ENCODE results near the gene RELT.

The RELT gene, protein sequence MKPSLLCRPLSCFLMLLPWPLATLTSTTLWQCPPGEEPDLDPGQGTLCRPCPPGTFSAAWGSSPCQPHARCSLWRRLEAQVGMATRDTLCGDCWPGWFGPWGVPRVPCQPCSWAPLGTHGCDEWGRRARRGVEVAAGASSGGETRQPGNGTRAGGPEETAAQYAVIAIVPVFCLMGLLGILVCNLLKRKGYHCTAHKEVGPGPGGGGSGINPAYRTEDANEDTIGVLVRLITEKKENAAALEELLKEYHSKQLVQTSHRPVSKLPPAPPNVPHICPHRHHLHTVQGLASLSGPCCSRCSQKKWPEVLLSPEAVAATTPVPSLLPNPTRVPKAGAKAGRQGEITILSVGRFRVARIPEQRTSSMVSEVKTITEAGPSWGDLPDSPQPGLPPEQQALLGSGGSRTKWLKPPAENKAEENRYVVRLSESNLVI

DNA sequence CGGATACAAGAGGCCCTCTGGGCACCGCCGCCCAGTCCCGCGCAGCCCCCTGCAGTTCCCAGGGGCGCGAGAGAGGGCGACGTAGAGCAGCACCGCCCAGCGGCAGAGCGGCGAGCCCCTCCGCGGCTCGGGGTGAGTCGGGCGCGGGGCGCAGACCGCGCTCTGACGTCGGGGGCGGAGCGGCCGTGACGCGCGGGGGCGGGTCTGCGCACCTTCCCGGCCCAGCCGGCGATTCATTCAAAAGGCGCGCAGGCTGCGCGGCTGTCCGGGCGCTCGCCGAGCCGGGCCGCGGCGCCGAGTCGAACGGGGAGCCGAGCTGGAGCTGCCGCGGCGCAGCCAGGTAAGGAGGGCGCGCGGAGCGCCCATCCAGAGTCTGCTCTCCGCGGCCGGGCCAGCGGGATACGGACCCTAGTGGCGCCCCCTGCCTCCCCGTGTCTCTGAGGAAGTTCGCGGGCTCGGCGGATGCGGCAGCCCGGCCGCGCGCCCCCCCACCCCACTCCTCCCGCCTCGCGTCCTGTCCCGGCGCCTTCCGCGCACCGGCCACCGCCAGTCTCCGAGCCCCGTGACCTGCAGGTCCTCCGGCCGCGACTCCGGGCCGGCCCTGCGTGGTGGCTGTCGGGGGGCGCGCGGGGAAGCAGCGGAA lies at the start of gene RELT:
Gene RELT (plus strand): TSS at position 240 of the 643 bp plus-strand sequence. CDS start 12,738 bp downstream, outside the sequence.
- FAIRE-seq (peak; percentile 97), DNase-seq (ENCODE audit: extremely low spot score, insufficient read length, low read depth) (peak; percentile 98)

DNA sequence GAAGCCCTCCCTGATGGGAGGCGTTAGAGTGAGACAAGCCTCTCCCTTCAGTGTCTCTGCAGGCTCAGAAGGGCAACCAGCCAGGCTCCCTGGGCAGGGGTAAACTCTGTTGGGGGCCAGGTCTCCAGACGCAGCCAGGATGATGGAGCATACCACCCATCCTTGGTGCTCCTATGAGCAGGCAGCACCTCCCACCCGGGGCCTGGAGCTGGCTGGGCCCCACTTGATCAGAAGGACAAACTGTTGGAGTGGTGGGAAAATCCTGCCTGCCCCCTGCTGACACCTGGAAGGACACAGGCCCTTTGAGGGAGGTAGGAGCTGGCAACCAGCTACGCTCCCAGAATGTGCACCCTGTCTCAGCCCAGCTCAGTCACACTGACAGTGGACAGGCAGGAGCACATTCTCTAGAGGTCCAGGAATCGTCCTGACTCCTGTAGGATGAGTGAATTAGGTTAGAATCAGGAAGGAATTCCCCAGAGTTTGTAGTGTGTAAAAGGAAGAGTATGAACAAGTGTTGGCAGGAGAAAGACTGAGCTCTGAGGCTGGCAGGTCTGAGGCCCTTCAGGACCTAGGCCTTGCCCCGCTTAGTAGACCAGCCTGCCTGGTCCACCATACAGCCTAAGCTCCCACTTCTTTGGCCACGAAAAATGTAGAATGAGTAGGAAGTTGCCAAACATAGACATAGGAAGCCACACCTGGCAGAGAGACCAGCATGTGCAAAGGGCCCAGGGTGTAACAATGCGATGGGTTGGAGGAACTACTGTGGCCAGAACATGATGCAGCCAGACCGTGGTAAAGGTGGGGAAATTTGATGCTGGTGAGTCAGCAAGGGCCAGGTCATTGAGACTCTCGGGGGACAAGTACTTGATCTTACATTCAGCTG lies 49.0 kb upstream of the RELT start:
- DNase-seq (ENCODE audit: extremely low spot score, insufficient read length, low read depth) (no peak), FAIRE-seq (peak; percentile 70)

DNA sequence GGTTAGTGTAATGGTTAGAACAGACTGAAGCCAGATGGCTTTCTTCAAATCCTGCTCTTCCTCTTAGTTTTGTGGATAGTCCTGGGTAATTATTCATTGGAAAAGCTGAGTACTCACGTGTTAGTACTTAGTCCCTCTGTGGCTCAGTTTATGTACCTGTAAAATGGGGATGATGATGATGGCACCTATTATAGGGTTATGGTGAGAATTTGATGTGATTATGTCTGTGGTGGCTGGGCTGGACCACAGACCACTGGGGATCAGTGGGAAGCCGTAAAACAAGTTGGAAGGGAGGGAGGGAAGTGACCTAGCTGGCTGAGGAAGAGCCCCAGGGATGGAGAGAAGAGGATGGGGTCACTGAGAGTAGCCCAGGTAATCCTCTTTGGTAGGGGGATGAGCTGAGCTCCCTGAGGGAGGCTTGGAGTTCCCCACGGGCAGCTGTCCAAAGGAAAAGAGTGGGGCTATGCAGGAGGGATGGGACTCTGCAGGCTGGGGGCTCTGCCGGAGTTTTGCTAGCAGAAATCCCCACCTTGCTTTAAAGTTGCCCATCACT lies 48.3 kb upstream of the RELT start:
- DNase-seq (ENCODE audit: extremely low spot score, insufficient read length, low read depth) (no peak), FAIRE-seq (no peak)

DNA sequence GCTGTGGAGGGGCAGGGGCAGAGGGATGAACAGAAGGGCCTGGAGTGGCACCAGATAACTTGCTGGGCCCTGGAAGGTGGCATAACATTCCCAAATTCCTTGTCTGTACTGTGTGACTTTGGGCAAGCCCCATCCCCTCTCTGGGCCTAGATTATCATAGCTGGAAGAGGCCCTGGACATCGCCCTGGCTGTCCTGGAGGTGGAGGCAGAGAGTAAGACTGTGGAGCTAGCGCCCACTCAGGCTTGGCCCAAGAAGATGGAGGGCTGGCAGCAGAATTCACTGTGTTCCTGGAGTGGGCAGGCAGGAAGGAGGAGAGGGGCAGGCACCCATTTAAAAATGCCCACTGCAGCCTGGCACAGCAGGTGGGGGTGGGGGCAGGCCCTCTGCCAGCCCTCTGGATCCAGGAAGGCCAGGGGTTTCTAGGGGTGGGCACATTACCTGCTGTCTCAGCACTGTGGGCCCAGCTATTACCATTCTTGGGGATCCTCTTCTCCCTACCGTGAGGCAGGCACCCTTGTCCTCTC lies 45.6 kb upstream of the RELT start:
- no peak for DNase-seq (ENCODE audit: extremely low spot score, insufficient read length, low read depth)
- FAIRE-seq, result no peak

DNA sequence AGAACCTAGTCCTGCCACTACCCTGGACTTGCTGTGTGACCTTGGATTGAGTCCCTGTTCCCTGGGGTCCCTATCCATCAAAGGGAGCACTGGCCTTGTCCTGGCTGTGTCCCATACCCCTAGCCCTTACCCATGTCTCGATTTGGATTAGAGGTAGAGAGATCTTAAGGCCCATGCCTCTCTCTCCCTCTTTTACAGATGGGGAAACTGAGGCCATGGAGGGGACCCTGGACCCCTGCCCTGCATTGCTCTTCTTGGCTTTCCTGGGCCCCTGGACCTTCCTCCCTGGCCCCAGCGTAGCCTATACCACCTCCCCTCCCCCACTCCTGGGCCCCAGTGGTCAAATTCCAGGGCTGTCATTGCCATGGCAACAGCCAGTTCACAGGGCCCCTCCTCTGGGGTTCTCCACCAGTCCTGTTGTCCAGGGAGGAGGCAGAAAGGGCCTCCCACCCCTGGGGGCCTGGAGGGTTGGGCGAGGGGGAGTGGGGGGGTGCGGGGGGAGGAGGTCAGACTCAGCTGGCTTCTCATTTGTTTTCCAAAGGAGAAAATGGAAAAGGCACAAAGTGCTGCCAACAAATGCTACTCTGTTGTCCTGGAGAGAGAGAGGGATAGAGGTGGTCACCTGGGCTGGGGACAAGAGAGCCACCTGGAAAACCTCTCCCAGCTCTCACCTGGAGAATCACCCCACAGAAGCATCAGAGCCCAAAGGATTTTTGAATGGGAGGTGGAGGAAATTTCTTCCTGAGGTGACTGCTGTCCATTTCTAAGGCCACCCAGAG lies 44.9 kb upstream of the RELT start:
- no peak for DNase-seq (ENCODE audit: extremely low spot score, insufficient read length, low read depth)
- FAIRE-seq, result no peak

DNA sequence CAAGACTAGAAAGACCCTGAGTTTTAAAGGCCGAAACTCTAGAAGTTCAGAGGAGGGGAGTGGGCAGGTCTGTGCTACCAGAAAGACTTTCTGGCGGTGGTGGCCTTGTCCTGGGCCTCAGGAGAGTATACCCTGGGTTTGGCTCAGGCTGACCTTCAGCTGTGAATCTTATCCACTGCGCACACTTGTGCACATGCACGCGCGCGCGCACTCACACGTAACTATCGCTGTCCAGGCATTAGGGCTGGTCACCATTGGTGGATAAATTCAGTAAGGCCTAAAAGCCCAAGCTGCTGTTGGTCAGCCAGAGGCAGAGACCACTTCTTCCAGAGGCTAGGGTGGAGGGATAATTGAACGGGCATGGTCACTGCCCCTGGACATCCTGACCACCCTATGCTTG lies 43.0 kb upstream of the RELT start:
- FAIRE-seq, result no peak

DNA sequence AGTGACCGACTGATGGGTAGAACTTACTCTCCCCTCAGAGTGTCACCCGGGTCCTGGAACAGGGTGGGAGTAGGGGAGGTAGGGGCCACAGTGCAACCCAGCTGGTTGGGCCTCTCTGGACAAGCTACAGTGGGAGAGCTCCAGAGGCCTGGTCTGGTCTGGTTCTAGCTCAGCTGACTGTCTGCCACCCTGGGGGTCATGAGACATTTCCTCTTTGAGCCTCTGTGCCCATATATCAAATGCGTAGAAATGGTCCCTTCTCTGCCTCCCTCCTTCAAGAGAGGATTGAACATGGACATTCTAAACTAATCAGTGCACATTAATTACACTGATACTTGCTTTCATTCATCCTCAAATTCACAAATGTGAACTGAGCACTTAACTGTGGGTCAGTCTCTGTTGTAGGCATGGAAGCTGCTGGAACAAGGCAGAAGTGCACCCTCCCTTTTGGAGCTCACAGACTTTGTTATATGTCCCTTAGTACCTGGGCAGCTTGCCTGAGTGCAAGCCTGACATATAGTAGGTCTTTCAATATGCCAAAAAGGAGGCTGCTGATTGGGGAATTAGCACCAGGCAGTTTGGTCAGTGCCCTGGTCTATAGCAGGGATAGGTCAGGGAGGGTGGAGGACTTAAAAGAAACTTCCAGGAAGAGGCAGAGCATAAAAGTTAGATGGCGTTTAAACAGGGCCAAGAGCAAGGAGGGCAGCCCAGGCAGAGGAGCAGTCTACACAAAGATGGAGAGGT lies 42.4 kb upstream of the RELT start:
- FAIRE-seq, result no peak
- DNase-seq (ENCODE audit: extremely low spot score, insufficient read length, low read depth), result no peak

More for the DNA sequence above, 43.0 kb upstream of the RELT start:
- no peak for DNase-seq (ENCODE audit: extremely low spot score, insufficient read length, low read depth)

DNA sequence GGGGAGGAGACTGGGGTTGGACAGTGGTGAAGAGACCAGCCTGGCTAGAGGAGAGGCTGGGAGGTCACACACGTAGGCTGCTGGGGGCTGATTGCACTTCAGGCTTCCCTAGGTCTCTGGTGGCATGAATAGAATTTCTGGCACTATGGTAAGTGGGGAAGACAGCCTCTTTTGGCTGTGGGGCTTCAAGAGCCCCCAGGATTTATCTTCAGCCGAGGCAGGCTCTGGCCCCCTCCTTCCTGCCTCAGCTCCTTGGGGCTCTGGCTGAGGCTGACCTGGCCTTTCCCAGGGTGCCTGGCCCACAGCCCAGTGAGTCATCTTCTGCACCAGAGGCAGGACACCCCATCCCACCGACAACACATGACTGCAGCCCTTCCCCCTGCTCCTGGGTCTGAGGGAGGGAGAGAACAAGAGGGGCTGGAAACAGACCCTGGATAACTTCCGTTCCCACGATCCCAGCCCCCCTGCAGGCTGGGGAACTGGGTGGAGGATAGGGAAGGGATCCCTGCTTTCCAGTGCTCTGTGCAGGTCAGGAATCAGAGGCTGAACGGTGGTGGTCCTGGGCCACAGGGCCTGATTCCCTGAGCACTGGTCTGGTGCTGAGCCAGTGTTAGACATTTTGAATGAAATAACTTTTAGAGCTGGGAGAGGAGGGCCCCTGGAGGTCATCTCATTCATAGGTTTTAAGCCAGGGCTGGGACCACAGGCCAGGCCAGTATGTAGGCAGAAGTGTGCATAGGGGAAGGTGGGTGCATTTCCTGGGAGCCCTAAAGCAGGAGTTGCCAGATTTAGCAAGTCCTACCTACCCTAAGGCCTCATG lies 41.6 kb upstream of the RELT start:
- FAIRE-seq (peak; percentile 18), DNase-seq (ENCODE audit: extremely low spot score, insufficient read length, low read depth) (no peak)

DNA sequence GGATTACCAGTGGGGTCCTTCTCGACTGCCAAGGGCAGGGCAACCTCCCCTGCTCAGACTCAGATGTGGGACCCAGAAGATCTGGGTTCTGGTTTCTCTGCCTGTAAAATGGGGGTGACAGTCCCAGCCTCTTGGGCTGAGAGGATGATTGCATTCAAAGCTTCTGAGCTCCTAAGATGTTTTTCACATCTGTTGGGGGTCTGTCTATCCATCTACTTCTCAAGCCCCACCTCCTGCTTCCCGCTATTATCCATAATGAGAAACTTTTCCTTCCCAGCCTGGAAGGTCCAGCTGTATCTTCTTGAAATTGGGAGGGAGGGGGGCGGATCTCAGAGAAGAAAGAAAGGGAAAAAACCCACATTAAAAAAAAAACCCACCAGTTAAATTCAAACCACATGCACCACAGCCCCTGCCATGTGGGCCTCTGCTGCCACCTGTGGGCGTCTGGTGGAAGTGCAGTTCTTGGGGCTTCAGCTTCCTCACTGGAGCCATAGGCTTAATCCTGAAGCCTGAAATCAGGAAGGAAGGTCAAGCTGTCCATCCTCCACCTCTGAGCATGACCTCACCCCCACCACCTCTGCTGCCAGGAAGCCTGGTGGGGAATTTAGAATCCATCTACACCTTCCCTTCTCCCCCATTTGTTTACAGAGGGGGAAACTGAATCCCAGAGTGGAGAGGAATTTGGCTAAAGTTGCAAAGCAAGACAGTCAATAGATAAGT lies 40.8 kb upstream of the RELT start:
- DNase-seq (ENCODE audit: extremely low spot score, insufficient read length, low read depth) (peak; percentile 75), FAIRE-seq (peak; percentile 73)

DNA sequence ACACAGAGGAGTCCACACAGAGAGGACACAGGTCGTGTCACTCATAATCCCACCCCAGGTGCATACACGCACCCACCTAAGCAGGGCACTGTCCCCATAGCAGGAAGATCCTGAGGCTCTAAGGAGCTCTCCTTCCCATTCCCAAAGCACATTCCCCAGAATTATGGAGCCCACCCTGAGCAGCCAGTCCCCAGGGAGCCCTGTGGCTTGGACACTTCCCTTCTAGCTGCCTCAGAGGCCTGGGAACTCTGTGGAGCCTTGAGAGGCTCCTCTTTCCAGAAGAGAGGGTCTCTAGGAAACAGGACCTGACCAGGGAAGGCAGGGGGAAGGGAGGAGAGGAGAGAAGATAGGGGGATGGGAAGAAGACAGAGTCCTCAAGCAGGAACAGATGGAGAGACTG lies 38.4 kb upstream of the RELT start:
- no peak for FAIRE-seq
- DNase-seq (ENCODE audit: extremely low spot score, insufficient read length, low read depth), result no peak

DNA sequence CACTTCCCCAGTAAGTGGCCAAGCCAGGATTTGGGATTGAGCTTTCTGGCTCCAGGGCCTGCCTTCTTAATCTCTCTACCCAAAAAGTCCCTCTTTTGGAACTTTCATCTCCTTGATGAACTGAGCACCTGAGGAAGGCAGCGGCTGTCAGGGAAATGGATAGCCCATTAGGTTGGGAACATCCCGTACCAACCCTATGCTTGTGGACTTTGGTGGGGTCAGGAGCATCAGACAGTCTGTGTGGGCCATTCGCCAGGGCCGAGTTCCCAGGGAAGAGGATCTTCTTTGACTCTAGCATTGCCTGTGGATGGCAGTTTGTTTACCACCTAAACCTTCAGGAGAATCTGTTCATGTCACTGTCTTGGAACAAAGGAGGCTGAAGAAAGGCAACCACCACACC lies 37.9 kb upstream of the RELT start:
- FAIRE-seq, result no peak
- no peak for DNase-seq (ENCODE audit: extremely low spot score, insufficient read length, low read depth)

DNA sequence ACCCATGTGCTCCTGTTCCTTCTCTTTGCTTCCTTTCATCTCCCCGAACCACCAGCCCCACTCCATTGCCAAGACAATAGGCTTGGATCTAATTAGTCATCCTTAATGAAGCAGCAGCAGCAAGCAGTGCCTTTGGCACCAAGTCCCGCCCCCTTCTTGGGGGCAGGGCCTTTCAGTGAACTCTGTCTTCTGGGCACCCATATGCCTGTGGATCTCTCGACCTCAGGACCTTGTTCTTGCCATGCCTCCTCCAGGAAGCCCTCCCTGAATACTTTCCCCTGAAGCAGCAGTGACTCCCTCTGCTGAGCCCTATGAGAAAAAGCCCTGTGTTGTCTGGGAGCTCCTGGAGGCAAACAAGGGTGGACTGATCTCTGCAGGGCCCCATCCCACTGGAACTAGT lies 36.0 kb upstream of the RELT start:
- DNase-seq (ENCODE audit: extremely low spot score, insufficient read length, low read depth) (no peak), FAIRE-seq (no peak)

DNA sequence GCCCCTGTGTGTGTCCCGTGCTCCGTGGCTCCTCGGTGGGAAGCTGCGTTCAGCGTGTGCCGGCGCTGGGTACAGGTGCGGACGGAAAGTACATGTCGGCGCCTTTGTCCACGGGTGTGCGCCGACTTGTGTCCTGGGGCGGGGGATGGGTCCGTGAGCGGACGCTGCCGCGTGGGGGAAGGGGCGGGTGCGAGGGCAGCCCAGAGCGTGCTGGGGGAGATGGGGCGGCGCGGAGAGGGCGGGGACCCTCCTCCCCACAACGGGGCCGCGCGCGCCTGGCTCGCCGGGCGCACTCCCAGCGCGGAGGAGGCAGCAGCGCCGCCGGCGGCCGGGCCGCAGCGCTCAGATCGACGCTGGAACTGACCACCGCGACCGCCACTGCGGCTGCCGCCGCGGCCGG lies 33.6 kb upstream of the RELT start:
- no peak for DNase-seq (ENCODE audit: extremely low spot score, insufficient read length, low read depth)

DNA sequence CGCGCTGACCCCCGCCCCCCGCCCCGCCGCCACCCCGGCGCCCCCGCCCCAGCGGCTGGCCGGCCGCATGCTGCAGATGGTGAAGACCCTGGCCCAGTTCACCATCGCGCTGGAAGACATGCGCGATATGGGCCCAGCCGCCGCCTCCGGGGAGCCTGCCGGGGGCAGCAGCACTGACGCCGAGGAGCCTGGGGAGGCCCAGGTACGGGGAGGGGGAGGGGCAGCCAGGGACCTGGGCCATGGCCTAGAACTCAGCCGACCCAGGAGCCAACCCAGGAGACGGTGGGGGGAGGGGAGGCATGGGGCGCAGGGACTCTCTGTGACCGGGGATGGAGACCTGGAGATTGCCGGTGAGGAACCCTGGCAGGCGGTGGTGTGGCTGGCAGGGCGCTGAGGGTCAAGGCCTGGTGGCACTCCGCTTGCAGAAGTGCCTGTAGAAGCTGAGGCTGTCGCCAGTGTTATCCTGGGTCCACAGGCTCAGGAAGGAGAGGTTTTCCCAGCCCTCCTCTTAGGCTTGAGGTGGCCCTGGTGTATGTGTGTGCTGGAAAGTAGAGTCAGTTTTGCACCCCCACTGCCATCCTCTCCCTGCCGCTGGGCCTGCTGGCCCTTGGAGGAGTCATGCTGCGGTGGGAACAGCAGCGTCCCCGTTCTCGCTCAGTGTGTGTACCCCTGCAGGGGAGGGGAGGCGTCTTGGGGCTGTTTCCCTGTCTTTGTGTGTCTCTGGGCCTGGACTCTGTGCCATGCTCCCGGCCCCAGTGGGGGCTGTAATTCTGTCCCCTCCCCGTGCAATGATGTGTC lies 32.9 kb upstream of the RELT start:
- FAIRE-seq (no peak), DNase-seq (ENCODE audit: extremely low spot score, insufficient read length, low read depth) (no peak)

More for the DNA sequence above, 33.6 kb upstream of the RELT start:
- no peak for FAIRE-seq

DNA sequence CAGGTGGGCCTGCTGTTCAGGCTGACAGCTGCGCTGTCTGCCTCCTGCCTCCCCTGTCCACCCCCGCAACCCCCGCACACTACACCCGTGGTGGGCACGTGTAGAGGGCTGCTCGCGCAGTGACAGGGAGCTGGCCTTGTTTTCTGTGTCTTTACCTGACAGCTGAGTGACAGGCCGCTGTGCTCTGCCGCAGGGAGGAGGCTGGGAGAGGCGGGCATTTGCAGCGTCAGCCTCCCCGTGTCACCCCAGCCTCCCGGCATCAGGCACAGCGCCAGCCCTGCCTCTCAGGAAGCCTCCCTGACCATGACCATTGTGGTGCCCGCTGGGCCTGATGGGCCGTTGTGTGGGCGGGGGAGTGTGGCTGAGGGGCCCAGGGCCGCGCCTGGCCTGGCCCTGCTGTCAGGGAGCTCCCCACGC lies 32.0 kb upstream of the RELT start:
- FAIRE-seq (no peak), DNase-seq (ENCODE audit: extremely low spot score, insufficient read length, low read depth) (no peak)

DNA sequence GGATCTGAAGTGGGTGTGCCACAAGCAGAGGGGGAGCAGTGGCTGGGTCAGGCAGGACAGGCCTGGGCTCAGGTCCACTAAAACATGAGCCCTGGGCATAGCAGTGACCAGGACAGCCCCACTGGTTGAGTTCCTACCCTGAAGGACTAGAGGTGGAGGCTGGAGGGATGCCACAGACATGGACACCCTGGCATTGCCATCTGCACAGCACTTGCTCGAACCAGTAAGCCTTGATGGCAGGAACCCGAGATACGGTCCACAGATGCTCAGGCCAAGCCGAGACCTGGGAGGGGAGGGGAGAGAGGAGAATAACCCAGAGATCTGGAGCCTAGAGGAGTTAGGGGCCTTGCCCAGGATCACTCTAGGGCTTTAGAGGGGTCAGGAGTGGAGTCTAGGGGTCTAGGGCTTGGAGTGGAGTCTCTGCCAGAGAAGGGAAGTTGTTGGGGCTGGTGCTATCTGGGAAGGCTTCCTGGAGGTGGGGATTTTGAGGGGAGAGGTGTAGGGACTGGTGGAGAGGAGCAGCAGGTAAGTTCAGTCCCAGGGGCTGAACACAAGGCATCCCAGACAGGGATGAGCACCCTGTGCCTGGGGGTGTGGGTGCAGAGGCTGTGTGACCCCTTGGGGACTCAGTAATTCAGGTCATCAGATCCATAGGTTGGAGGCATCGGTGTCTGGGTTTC lies 30.6 kb upstream of the RELT start:
- no peak for FAIRE-seq

More for the DNA sequence above, 30.6 kb upstream of the RELT start:
- no peak for DNase-seq (ENCODE audit: extremely low spot score, insufficient read length, low read depth)
